ENCODE results near the gene SLIRP. TPM values are rescaled to one million over a fixed set of nuclear protein-coding genes. Genes with fewer than 3 reads are reported as not detected.

The SLIRP gene
- total and polyA plus RNA-seq, 2 donors (not counting 1 experiment from before 2014, with no cell fraction given), result 117 to 155 TPM

DNA sequence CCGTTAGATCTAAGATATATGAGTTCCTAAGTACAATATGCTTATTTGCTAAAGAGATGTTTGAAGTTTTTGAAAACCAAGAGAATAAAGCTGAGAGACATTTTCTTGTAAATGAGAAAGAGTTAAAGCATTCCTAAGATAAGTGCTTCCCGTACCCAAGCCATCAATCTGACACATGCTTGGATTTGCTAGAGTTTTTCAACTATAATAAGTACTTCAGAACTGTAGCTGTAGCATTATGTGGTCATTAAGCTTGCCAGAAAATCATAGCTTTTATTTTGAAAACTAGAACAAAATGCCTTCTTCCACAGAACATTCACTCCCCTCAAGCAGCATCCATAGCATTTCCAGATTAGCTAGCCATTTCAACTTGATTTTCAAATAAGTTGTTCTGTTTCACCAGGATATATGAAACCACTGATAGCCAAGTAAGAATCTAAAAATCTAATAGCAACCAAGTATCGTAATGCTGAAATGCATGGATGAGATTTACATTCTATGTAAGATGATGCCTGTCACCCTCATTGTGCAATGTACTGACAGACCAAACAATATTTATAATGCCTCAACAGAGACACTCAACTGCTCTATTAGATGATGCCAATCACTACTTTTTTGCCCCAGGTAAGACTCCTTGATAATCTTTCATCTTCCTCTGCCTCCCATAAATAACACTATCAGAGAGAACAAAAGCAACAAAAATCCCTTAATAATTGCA lies 45.1 kb downstream of the SLIRP start:
- peaks cover 5% of the 10 kb centered on the region for H3K36me3 ChIP-seq (ENCODE audit: control insufficient read depth, insufficient read depth, low read length)
- H3K27ac ChIP-seq (ENCODE audit: insufficient read depth, low read length), result no peak overlapping the region
- no peak overlapping the region for H3K4me2 ChIP-seq (ENCODE audit: extremely low read depth, insufficient read depth, low read length)
- H3K79me2 ChIP-seq (ENCODE audit: control insufficient read depth, insufficient read depth, low read length), result peaks cover 27% of the 10 kb centered on the region
- TF ChIP-seq EZH2 (IDR thresholded peaks at IDR 0.05; ENCODE audit: low read length, missing control alignments), result no peak
- TF ChIP-seq, protein P1, sequence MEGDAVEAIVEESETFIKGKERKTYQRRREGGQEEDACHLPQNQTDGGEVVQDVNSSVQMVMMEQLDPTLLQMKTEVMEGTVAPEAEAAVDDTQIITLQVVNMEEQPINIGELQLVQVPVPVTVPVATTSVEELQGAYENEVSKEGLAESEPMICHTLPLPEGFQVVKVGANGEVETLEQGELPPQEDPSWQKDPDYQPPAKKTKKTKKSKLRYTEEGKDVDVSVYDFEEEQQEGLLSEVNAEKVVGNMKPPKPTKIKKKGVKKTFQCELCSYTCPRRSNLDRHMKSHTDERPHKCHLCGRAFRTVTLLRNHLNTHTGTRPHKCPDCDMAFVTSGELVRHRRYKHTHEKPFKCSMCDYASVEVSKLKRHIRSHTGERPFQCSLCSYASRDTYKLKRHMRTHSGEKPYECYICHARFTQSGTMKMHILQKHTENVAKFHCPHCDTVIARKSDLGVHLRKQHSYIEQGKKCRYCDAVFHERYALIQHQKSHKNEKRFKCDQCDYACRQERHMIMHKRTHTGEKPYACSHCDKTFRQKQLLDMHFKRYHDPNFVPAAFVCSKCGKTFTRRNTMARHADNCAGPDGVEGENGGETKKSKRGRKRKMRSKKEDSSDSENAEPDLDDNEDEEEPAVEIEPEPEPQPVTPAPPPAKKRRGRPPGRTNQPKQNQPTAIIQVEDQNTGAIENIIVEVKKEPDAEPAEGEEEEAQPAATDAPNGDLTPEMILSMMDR (conservative IDR thresholded peaks at IDR 0.05 in 1 of 2, IDR thresholded peaks at IDR 0.05 in 1 of 2; ENCODE audit: low read depth in 1 of 2, low read length in 2 of 2), result no peak
- peak; percentile 5 to 78 for DNase-seq (ENCODE audit: low read depth in 2 of 2)
- H3K9me3 ChIP-seq (ENCODE audit: control insufficient read depth, insufficient read depth, low read depth, low read length), result no peaks in the 10 kb centered on the region
- H3K4me1 ChIP-seq (ENCODE audit: control insufficient read depth, extremely low read depth, insufficient read depth, low read length), result no peaks in the 10 kb centered on the region
- H2AFZ ChIP-seq (ENCODE audit: low read length), result no peak overlapping the region
- H3K27me3 ChIP-seq (ENCODE audit: control insufficient read depth, insufficient read depth, low read length), result no peaks in the 10 kb centered on the region
- no peak overlapping the region for H3K9ac ChIP-seq (ENCODE audit: insufficient read depth, low read length)
- H4K20me1 ChIP-seq (ENCODE audit: control insufficient read depth, extremely low read depth, insufficient read depth, low read length), result no peaks in the 10 kb centered on the region
- no peak overlapping the region for H3K4me3 ChIP-seq (replicated peaks in 1 of 4; ENCODE audit: control extremely low read depth in 1 of 4, insufficient read depth in 1 of 4, low read depth in 3 of 4, low read length in 4 of 4)

- Histone ChIP-seq H3K36me3 (ENCODE audit: control insufficient read depth, insufficient read depth, low read length) (no peaks in the 10 kb centered on the region), H3K9ac (ENCODE audit: insufficient read depth, low read length) (peak within 1 kb of the TSS; percentile 100), H4K20me1 (ENCODE audit: control insufficient read depth, extremely low read depth, insufficient read depth, low read length) (no peaks in the 10 kb centered on the region), H3K4me3 (replicated peaks in 1 of 4; ENCODE audit: control extremely low read depth in 1 of 4, insufficient read depth in 1 of 4, low read depth in 3 of 4, low read length in 4 of 4) (peak within 1 kb of the TSS; percentile 90 to 100 (median 96)), H2AFZ (ENCODE audit: low read length) (peak within 1 kb of the TSS; percentile 96), H3K4me1 (ENCODE audit: control insufficient read depth, extremely low read depth, insufficient read depth, low read length) (peaks cover 8% of the 10 kb centered on the region), H3K9me3 (ENCODE audit: control insufficient read depth, insufficient read depth, low read depth, low read length) (no peaks in the 10 kb centered on the region), H3K4me2 (ENCODE audit: extremely low read depth, insufficient read depth, low read length) (peak within 1 kb of the TSS; percentile 98), H3K27me3 (ENCODE audit: control insufficient read depth, insufficient read depth, low read length) (no peaks in the 10 kb centered on the region), H3K79me2 (ENCODE audit: control insufficient read depth, insufficient read depth, low read length) (peaks cover 46% of the 10 kb centered on the region), H3K27ac (ENCODE audit: insufficient read depth, low read length) (peak within 1 kb of the TSS; percentile 100)
- DNase-seq (ENCODE audit: low read depth in 2 of 2), result peak; percentile 61 to 65
- no peak for TF ChIP-seq EZH2 (IDR thresholded peaks at IDR 0.05; ENCODE audit: low read length, missing control alignments)
- TF ChIP-seq, protein P1 (conservative IDR thresholded peaks at IDR 0.05 in 1 of 2, IDR thresholded peaks at IDR 0.05 in 1 of 2; ENCODE audit: low read depth in 1 of 2, low read length in 2 of 2), result no peak
Measured at GRCh38 chr14:77760381-77761204, 52.7 kb downstream of the SLIRP start, which contains the start of gene SNW1. Gene SNW1, minus strand, starts transcription at chr14:77761156. Its CDS starts 29 bp downstream, at chr14:77761127.
